ENCODE measurements around the gene FOXJ1. TPM values are rescaled to one million over a fixed set of nuclear protein-coding genes. Genes with fewer than 3 reads are reported as not detected.

The FOXJ1 gene
- total and polyA plus RNA-seq, 2 of the 13 experiments (the other 11 are each of a cell fraction or from before 2014, with no cell fraction given): 0.98 to 1.6 TPM

DNA sequence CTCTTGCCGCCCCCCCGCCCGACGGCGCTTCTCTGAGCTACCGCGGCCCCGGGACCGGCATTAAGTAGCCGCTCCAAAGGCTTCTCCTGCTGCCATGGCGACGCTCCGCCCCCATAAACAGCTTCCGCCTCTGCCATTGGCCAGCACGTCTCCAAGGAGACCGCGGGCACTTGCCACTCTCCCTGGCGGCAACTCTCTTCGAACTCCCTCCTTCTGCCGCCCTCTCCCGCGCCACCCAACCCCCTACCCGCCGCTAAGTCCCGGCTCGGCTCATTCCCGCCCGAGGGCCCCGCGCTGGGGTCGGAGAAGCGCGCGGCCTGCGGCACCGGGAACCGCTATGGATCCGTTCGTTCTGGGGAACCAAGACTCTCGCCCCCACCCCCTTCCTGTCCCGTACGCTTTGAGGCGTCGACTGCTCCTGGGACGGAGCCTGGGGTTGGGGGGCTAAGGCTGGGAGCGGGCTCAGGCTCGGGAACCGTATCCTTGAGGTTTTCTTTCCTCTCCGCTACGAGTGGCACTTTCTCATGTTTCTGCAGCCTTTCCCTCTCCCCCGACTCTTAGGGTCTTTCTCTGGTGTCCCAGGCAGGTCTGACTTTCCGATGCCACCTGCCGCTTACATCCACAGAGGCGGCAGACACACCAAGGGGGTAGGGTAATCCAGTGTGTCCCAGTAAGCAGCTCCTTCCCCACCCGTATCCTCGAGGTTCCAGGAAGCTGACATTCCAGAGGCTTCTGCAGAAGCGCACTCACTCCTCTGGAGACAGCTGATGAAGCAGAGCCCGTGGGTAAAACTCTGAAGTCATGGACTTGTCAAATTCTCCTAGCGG lies at the start of gene FOXJ1 (continued):
- 0 out of 2 replicates have a peak, but pooled peaks have one; percentile 22 for TF ChIP-seq ZNF557 (CRISPR knock-in tag; IDR thresholded peaks at IDR 0.05)
- no peak for TF ChIP-seq ZFYVE20 (CRISPR knock-in tag; IDR thresholded peaks at IDR 0.05; ENCODE audit: borderline replicate concordance, low read depth)
- TF ChIP-seq, protein P1, sequence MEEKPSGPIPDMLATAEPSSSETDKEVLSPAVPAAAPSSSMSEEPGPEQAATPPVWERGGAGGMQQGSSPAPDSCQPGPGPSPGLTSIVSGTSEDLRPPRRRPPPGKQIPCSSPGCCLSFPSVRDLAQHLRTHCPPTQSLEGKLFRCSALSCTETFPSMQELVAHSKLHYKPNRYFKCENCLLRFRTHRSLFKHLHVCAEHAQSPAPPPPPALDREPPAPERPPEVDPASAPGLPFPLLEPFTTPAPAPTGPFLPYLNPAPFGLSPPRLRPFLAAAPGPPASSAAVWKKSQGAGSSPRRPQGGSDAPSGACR (CRISPR knock-in tag; IDR thresholded peaks at IDR 0.05): no peak
- TF ChIP-seq AKAP8 (CRISPR knock-in tag; IDR thresholded peaks at IDR 0.05): peak; percentile 82; the same call in 1 of the 2 replicates
- TF ChIP-seq ZFAT (CRISPR knock-in tag; conservative IDR thresholded peaks at IDR 0.05): no peak
- TF ChIP-seq ZNF30 (CRISPR knock-in tag; IDR thresholded peaks at IDR 0.05): no peak
- no peak for TF ChIP-seq ZFP36L1 (CRISPR knock-in tag; IDR thresholded peaks at IDR 0.05)
- TF ChIP-seq MTF2 (CRISPR knock-in tag; IDR thresholded peaks at IDR 0.05; ENCODE audit: borderline replicate concordance): no peak
- TF ChIP-seq ZNF850 (CRISPR knock-in tag; conservative IDR thresholded peaks at IDR 0.05): no peak
- no peak; the same call in 1 of the 2 replicates for TF ChIP-seq ZNF264 (CRISPR knock-in tag; IDR thresholded peaks at IDR 0.05)
- TF ChIP-seq ZNF331 (CRISPR knock-in tag; IDR thresholded peaks at IDR 0.05): no peak
- TF ChIP-seq, protein P2, sequence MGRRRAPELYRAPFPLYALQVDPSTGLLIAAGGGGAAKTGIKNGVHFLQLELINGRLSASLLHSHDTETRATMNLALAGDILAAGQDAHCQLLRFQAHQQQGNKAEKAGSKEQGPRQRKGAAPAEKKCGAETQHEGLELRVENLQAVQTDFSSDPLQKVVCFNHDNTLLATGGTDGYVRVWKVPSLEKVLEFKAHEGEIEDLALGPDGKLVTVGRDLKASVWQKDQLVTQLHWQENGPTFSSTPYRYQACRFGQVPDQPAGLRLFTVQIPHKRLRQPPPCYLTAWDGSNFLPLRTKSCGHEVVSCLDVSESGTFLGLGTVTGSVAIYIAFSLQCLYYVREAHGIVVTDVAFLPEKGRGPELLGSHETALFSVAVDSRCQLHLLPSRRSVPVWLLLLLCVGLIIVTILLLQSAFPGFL (CRISPR knock-in tag; IDR thresholded peaks at IDR 0.05): 0 out of 2 replicates have a peak, but pooled peaks have one; percentile 9
- TF ChIP-seq ZSCAN30 (CRISPR knock-in tag; IDR thresholded peaks at IDR 0.05): 0 out of 2 replicates have a peak, but pooled peaks have one; percentile 36
- 0 out of 2 replicates have a peak, but pooled peaks have one; percentile 30 for TF ChIP-seq DNMT3B (CRISPR knock-in tag; conservative IDR thresholded peaks at IDR 0.05)
- peak; percentile 73; the same call in 1 of the 2 replicates for TF ChIP-seq ZNF225 (CRISPR knock-in tag; IDR thresholded peaks at IDR 0.05)
- TF ChIP-seq MTERF4 (CRISPR knock-in tag; IDR thresholded peaks at IDR 0.05): no peak
- 0 out of 2 replicates have a peak, but pooled peaks have one; percentile 50 for TF ChIP-seq ZNF550 (CRISPR knock-in tag; IDR thresholded peaks at IDR 0.05; ENCODE audit: borderline replicate concordance)
- TF ChIP-seq ISX (CRISPR knock-in tag; conservative IDR thresholded peaks at IDR 0.05): no peak
- peak; percentile 85; the same call in 1 of the 2 replicates for TF ChIP-seq ZNF33B (CRISPR knock-in tag; IDR thresholded peaks at IDR 0.05)
- TF ChIP-seq, protein P3, sequence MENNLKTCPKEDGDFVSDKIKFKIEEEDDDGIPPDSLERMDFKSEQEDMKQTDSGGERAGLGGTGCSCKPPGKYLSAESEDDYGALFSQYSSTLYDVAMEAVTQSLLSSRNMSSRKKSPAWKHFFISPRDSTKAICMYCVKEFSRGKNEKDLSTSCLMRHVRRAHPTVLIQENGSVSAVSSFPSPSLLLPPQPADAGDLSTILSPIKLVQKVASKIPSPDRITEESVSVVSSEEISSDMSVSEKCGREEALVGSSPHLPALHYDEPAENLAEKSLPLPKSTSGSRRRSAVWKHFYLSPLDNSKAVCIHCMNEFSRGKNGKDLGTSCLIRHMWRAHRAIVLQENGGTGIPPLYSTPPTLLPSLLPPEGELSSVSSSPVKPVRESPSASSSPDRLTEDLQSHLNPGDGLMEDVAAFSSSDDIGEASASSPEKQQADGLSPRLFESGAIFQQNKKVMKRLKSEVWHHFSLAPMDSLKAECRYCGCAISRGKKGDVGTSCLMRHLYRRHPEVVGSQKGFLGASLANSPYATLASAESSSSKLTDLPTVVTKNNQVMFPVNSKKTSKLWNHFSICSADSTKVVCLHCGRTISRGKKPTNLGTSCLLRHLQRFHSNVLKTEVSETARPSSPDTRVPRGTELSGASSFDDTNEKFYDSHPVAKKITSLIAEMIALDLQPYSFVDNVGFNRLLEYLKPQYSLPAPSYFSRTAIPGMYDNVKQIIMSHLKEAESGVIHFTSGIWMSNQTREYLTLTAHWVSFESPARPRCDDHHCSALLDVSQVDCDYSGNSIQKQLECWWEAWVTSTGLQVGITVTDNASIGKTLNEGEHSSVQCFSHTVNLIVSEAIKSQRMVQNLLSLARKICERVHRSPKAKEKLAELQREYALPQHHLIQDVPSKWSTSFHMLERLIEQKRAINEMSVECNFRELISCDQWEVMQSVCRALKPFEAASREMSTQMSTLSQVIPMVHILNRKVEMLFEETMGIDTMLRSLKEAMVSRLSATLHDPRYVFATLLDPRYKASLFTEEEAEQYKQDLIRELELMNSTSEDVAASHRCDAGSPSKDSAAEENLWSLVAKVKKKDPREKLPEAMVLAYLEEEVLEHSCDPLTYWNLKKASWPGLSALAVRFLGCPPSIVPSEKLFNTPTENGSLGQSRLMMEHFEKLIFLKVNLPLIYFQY (CRISPR knock-in tag; IDR thresholded peaks at IDR 0.05; ENCODE audit: borderline replicate concordance): 0 out of 2 replicates have a peak, but pooled peaks have one; percentile 38
- no peak; the same call in 1 of the 2 replicates for TF ChIP-seq MAZ (IDR thresholded peaks at IDR 0.05; ENCODE audit: borderline replicate concordance, low read depth, low read length)
- peak; percentile 78 for TF ChIP-seq MAZ (CRISPR knock-in tag; IDR thresholded peaks at IDR 0.05; ENCODE audit: low read depth)
- no peak for TF ChIP-seq ZNF879 (CRISPR knock-in tag; IDR thresholded peaks at IDR 0.05)
- no peak for TF ChIP-seq NR2C2 (CRISPR knock-in tag; IDR thresholded peaks at IDR 0.05; ENCODE audit: borderline replicate concordance)
